HG03565 (cell line): ENCODE data around the gene ALPG.
"Not testable (repeated sequence)": the region's sequence is repeated elsewhere in the genome, so short reads cannot be mapped to it uniquely, and the experiment has no call there.

Experiments used
- ATAC-seq: cut with Tn5 transposase; IDR thresholded peaks from one replicate; pipeline ENCODE4 v1.9.1; 2021; ENCODE audit warnings: mild to moderate bottlenecking, moderate library complexity; ENCODE audit not compliant: unreplicated experiment

ALPG gene

GRCh38 chr2:232394431-232394830, 12.2 kb upstream of the ALPG start:
- not testable (repeated sequence) for ATAC-seq

- ATAC-seq = no peak
These were observed 11.1 kb upstream of the ALPG start for GRCh38 chr2:232395586-232395985.

GRCh38 chr2:232396683-232397082, 10.0 kb upstream of the ALPG start:
- ATAC-seq = no peak

GRCh38 chr2:232398293-232399034, 8.2 kb upstream of the ALPG start:
- ATAC-seq = no peak

GRCh38 chr2:232400256-232401015, 6.2 kb upstream of the ALPG start:
- no peak for ATAC-seq

GRCh38 chr2:232402518-232402917, 4.1 kb upstream of the ALPG start:
- ATAC-seq = no peak

GRCh38 chr2:232405943-232406510, 617 bp upstream of the ALPG start:
- ATAC-seq = no peak

GRCh38 chr2:232407428-232408150, 945 bp downstream of the ALPG start:
- not testable (repeated sequence) for ATAC-seq

GRCh38 chr2:232408269-232408668, 1.6 kb downstream of the ALPG start:
- ATAC-seq = not testable (repeated sequence)

- not testable (repeated sequence) for ATAC-seq
These were observed 3.0 kb downstream of the ALPG start for GRCh38 chr2:232409617-232410016.

GRCh38 chr2:232410238-232410900, 3.7 kb downstream of the ALPG start:
- ATAC-seq = no peak

GRCh38 chr2:232411901-232412629, 5.4 kb downstream of the ALPG start:
- no peak for ATAC-seq

- ATAC-seq = no peak
These were observed 6.3 kb downstream of the ALPG start for GRCh38 chr2:232412986-232413385.

GRCh38 chr2:232415138-232415690, 8.6 kb downstream of the ALPG start:
- ATAC-seq = no peak

GRCh38 chr2:232415736-232416520, 9.3 kb downstream of the ALPG start:
- ATAC-seq = no peak

GRCh38 chr2:232416521-232417470, 10.2 kb downstream of the ALPG start:
- ATAC-seq = no peak

- no peak for ATAC-seq
These were observed 10.8 kb downstream of the ALPG start for GRCh38 chr2:232417489-232417888.

- ATAC-seq = no peak
These were observed 11.4 kb downstream of the ALPG start for GRCh38 chr2:232418056-232418455.
